Mesothelial cell of epicardium (in vitro differentiated cells): ENCODE data around the gene CDHR5. TPM values are rescaled to one million over a fixed set of nuclear protein-coding genes. Genes with fewer than 3 reads are reported as not detected.

Source experiments
- DNase-seq, 2 experiments: peaks; one replicate each; pipeline ENCODE4 v3.0.0; 2021; ENCODE audit warnings: low spot score in 2 of 2; ENCODE audit not compliant: unreplicated experiment in 2 of 2
- H3K27ac Mint-ChIP-seq: 2 replicates; pipeline ENCODE4 v1.8.0; 2021; ENCODE audit warnings: mixed read lengths
- H3K27me3 Mint-ChIP-seq: 2 replicates; pipeline ENCODE4 v1.8.0; 2021; ENCODE audit warnings: low read depth, mixed read lengths
- H3K36me3 Mint-ChIP-seq: 2 replicates; pipeline ENCODE4 v1.8.0; 2021; ENCODE audit warnings: mixed read lengths
- H3K4me1 Mint-ChIP-seq: 2 replicates; pipeline ENCODE4 v1.8.0; 2021; ENCODE audit warnings: mixed read lengths
- H3K4me3 Mint-ChIP-seq: 2 replicates; pipeline ENCODE4 v1.8.0; 2021; ENCODE audit warnings: mild to moderate bottlenecking, moderate library complexity, mixed read lengths
- H3K9me3 Mint-ChIP-seq: 2 replicates; pipeline ENCODE4 v1.8.0; 2021; ENCODE audit warnings: mixed read lengths
- CTCF ChIP-seq: fragments of 200-600 bp; sonication (generic); IDR thresholded peaks from one replicate; pipeline ENCODE4 v1.5.0; 2021; ENCODE audit warnings: antibody characterized with exemption; ENCODE audit not compliant: unreplicated experiment
- total RNA-seq: library from RNA; stranded (reverse); gene quantifications from 3 replicates; pipeline ENCODE4 v1.2.1, GENCODE V29; 2021

Gene CDHR5
- total RNA-seq, 1 donor from 2014 or later = 0.27 TPM

- Mint-ChIP-seq H3K27me3 (peaks cover 49% of the 10 kb centered on the region), H3K4me1 (peaks cover 16% of the 10 kb centered on the region), H3K27ac (no peak overlapping the region), H3K9me3 (no peaks in the 10 kb centered on the region), H3K36me3 (peaks cover 2% of the 10 kb centered on the region), H3K4me3 (peak overlapping the region; percentile 34)
- TF ChIP-seq CTCF = no peak
- no peak for DNase-seq
Observed at GRCh38 chr11:640021-640706, 15.4 kb upstream of the CDHR5 start.

- Mint-ChIP-seq H3K4me1 (peaks cover 16% of the 10 kb centered on the region), H3K36me3 (peaks cover 2% of the 10 kb centered on the region), H3K9me3 (no peaks in the 10 kb centered on the region), H3K27me3 (peaks cover 56% of the 10 kb centered on the region), H3K27ac (no peak overlapping the region), H3K4me3 (peak overlapping the region; percentile 55)
- DNase-seq = no peak
- TF ChIP-seq CTCF = no peak
Observed at GRCh38 chr11:639332-639955, 14.7 kb upstream of the CDHR5 start.

- Mint-ChIP-seq H3K4me1 (peaks cover 16% of the 10 kb centered on the region), H3K4me3 (peak overlapping the region; percentile 55), H3K36me3 (peaks cover 2% of the 10 kb centered on the region), H3K27me3 (peaks cover 57% of the 10 kb centered on the region), H3K27ac (peak overlapping the region; percentile 39), H3K9me3 (no peaks in the 10 kb centered on the region)
- no peak for DNase-seq
- TF ChIP-seq CTCF = no peak
Observed at GRCh38 chr11:638631-639331, 14.0 kb upstream of the CDHR5 start.

GRCh38 chr11:637593-638521, 13.1 kb upstream of the CDHR5 start:
- Mint-ChIP-seq H3K4me3 (peak overlapping the region; percentile 58), H3K27me3 (peaks cover 57% of the 10 kb centered on the region), H3K36me3 (peaks cover 4% of the 10 kb centered on the region), H3K9me3 (no peaks in the 10 kb centered on the region), H3K27ac (peak overlapping the region; percentile 8), H3K4me1 (peaks cover 16% of the 10 kb centered on the region)
- no peak for TF ChIP-seq CTCF
- no peak for DNase-seq

- Mint-ChIP-seq H3K4me3 (peak overlapping the region; percentile 58), H3K27ac (no peak overlapping the region), H3K27me3 (peaks cover 57% of the 10 kb centered on the region), H3K9me3 (no peaks in the 10 kb centered on the region), H3K4me1 (peaks cover 16% of the 10 kb centered on the region), H3K36me3 (peaks cover 5% of the 10 kb centered on the region)
- DNase-seq = no peak
- TF ChIP-seq CTCF = no peak
Observed at GRCh38 chr11:637333-637592, 12.5 kb upstream of the CDHR5 start.
